Fibroblast of lung (primary cell): ENCODE measurements around the gene MNAT1.

ENCODE experiments used
- CTCF ChIP-seq, 2 donors: IDR thresholded peaks in 1 of 2; conservative IDR thresholded peaks in 1 of 2; 1 replicate in 1 of 2; 2 replicates in 1 of 2; pipeline ENCODE4 v1.5.1; 2011 to 2012; ENCODE audit warnings: low read length in 2 of 2, control low read depth in 1 of 2, inconsistent platforms in 1 of 2, low read depth in 1 of 2, mild to moderate bottlenecking in 1 of 2
- EZH2 ChIP-seq: IDR thresholded peaks from 2 replicates; pipeline ENCODE4 v1.5.1; 2012; ENCODE audit warnings: low read length, control low read depth, mild to moderate bottlenecking; ENCODE audit errors: missing control alignments

- TF ChIP-seq CTCF (conservative IDR thresholded peaks at IDR 0.05 in 1 of 2, IDR thresholded peaks at IDR 0.05 in 1 of 2; ENCODE audit: low read depth in 1 of 2, low read length in 2 of 2): no peak
- no peak for TF ChIP-seq EZH2
These were observed 269.0 kb downstream of the MNAT1 start for GRCh38 chr14:61003571-61003970.
